GM21390 (cell line): Measurements from ENCODE around the gene CDHR1.
A peak's percentile ranks its signal among the peaks of the same experiment; 100 is the strongest.
"Not testable (repeated sequence)": the region's sequence is repeated elsewhere in the genome, so short reads cannot be mapped to it uniquely, and the experiment has no call there.

Source experiments
- ATAC-seq: cut with Tn5 transposase; IDR thresholded peaks from one replicate; pipeline ENCODE4 v1.9.1; 2021; ENCODE audit not compliant: unreplicated experiment

CDHR1 gene

DNA sequence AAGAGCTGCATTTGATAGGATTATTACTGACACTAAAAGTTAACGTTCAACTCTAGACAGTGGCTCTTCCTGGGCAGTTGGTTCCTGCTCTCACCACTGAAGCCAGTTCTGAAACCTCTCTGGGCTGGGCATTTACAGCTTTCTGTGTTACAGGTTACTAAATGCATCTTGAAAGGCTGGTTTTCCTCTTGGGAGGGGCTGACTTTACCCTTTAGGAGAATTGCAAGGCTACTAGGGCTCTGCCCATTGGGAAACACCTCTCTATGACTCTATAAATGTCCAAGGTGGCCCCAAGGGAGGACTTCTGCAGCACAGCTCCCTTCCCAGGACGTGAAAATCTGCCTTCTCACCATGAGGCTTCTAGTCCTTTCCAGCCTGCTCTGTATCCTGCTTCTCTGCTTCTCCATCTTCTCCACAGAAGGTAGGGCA lies 20.8 kb upstream of the CDHR1 start, which contains the start of gene GPR15LG:
Gene GPR15LG, plus strand, starts transcription at position 301 of the 429 bp plus-strand sequence. Its CDS starts 51 bp downstream, at position 352.
- ATAC-seq = peak; percentile 26

DNA sequence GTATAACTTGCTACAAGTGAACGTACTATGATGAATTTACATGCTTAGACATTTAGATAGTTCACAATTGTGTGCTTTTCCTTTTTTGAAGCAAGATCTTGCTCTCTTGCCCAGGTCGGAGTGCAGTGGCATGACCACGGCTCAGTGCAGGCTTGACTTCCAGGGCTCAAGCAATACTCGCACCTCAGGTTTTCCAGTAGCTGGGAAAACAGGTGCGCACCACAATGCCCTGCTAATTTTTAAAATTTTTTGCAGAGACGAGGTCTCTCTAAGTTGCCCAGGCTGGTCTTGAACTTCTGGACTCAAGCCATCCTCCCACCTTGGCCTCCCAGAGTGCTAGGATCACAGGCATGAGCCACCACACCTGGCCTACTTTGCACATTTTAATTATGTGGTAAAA lies 18.9 kb upstream of the CDHR1 start:
- ATAC-seq = no peak

DNA sequence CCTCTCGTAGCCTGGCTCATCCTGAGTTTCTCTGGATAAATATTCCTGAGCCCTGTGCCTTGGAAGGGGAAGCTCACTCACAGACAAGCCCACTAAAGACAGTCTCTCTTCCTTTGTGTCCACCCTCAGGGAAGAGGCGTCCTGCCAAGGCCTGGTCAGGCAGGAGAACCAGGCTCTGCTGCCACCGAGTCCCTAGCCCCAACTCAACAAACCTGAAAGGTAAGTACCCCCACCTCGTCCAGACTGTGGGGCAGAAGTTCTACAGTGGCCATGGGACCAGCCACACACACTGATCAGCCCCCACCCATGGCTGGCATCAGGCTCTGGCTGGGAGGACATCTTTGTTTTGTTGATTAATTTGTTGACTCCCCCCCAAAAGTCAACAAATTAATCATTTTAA lies 18.0 kb upstream of the CDHR1 start:
- no peak for ATAC-seq

DNA sequence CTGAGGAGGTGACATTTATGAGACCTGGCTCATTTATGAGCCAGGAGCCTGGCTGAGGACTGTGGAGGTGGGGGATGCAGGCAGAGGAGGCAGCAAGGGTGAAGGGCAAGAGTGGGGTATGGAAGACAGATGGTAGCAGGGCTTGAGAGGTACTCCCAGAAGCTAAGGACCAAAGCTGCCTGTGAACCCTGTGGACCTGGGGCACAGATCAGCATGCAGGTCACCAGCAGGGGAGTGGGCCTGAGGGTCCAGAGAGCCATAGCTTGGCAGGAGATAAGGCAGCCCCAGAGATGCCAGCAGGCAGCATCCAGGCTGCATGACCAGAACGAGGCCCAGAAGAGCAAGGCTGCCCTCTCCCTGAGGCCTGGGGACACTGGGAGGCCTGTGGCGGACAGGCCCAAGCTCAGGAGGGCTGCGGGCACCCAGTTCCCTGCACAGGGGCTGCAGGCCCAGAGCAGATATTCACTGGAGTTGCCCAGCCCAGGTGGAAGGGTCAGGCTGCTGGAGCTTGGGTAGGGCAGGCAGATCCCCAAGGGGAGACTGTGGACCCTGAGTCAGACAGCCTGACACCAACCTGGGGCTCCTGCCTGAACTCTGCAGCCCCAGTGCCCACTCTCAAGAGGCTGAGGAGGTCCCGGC lies 17.4 kb upstream of the CDHR1 start:
- no peak for ATAC-seq

DNA sequence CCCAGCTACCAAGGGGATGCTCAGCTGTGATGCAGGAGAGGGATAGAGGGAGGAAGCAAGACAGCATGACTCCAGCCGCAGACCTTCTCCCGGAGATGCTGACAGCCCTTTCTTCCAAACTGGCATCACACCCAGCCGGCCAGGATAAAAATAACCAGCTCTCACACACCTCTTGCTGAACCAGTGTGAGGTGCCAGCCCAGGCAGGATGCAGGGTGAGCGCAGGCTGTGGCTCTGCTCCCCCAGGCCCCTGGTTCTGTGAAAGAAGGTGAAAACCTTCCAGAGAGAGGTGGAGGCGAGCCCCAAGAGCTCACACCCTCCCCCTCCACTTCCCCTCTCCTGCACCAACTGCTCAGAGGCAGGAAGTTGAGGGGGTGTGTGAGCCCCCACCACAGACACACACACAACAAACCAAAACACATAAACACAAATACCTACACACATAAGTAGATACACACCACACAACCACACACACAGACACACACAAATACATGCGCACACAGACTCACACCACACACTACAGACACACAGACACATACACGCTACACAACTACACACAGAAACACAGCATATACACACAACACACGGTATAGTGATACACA lies 16.7 kb upstream of the CDHR1 start:
- peak; percentile 48 for ATAC-seq

DNA sequence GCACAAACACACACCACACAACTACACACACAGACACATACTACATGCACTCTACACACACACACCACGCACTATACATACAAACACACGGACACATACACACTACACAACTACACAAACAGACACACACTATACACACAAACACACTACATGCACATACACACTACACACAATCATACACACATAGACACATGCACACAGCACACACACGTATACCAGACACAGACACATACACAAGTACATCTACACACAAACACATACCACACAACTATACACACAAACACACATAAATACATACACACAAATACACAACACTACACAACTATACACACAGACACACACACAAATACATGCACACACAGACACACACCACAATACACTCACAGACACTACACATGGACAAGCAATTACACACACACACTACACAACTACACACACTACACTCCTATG lies 16.2 kb upstream of the CDHR1 start:
- ATAC-seq = no peak

DNA sequence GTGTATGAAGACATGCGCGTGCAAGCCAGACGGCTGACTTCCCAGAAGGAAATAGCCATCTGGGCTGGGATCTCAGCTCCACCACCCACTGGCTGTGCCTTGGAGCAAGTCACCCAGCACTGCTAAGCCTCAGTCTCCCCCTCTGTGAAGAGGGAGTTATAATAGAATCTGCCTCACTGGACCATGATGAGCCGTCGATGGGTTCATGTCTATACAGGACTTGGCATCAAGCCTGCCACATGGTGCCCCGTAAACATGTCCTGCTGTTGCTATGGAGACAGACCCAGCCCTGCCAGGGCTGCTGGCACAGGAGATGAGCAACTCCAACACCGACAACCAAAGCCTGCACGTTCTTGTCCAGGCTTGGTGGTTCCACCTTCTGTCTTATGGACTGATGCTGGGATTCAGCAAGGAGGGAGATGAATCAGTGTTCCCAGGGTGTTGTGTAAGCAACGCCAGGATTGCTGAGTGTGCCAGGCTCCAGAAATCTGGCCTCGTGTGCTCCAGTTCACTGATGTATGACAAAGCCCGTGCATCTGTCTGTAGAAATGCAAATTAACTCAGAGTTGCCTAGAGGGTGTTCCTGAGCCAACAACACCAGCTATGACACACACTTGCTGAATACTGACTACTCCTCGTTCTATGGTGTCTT lies 15.2 kb upstream of the CDHR1 start:
- ATAC-seq = peak; percentile 93

DNA sequence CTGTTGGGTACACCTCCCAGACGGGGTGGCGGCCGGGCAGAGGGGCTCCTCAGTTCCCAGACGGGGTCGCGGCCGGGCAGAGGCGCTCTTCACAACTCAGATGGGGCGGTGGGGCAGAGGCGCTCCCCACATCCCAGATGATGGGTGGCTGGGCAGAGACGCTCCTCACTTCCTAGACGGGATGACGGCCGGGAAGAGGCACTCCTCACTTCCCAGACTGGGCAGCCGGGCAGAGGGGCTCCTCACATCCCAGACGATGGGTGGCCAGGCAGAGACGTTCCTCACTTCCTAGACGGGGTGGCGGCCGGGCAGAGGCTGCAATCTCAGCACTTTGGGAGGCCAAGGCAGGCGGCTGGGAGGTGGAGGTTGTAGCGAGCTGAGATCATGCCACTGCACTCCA lies 14.0 kb upstream of the CDHR1 start:
- ATAC-seq = not testable (repeated sequence)

DNA sequence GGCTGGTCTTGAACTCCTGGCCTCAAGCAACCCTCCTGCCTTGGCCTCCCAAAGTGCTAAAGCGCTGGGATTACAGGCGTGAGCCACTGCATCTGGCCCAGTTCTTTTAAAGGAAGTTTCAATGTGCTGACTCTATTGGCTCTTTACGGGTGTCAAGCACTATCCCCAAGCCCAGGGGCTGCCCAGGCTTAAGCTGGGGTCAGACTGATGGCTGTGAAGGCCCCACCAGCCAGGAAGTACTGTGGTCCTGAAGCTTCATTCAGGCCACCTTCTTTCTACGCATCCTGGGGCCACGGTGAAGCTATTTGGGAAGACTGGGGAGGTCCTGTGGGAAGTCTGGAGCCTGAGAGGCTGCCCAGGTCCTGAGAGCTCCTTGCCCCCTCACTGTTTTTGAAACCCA lies 12.7 kb upstream of the CDHR1 start:
- no peak for ATAC-seq

DNA sequence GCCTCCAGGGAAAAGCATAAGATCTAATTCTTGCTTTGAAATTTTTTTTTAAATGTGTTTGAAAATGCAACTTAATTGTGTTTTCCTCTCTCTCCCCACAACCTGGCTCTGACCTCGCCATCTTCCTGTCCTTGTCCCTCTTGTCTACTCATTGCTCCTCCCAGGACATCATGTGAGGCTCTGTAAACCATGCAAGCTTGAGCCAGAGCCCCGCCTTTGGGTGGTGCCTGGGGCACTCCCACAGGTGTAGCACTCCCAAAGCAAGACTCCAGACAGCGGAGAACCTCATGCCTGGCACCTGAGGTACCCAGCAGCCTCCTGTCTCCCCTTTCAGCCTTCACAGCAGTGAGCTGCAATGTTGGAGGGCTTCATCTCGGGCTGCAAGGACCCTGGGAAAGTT lies 9.8 kb upstream of the CDHR1 start:
- no peak for ATAC-seq

DNA sequence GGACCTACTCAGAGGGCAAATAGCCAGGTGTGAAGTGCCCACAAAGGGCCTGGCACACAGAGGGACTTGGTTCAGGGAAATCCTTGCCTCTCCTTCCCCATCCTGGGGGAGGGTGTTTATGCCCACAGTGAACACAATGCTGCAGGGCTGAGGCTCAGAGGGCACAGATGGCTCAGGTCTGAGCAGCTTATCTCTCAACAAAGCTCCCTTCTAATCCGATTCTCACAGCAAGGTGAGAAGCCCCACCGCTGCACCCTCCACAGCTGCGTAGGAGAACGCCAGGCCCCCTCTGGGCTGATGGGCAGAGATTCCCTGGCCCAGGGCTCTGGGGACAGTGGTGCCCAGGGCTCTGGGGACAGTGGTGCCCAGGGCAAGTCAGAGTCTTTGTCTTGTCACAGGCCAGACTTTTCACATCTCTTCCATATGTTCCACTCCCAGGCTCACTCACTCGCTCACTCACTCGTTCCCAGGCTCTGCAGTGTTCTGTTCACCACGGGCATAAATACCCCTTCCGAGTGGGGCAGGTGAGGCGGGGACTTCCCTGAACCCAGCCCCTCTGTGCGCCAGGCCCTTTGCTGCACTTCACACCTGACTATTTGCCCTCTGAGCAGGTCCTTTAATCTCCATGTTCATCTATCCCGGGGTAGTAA lies 8.7 kb upstream of the CDHR1 start:
- ATAC-seq = no peak

DNA sequence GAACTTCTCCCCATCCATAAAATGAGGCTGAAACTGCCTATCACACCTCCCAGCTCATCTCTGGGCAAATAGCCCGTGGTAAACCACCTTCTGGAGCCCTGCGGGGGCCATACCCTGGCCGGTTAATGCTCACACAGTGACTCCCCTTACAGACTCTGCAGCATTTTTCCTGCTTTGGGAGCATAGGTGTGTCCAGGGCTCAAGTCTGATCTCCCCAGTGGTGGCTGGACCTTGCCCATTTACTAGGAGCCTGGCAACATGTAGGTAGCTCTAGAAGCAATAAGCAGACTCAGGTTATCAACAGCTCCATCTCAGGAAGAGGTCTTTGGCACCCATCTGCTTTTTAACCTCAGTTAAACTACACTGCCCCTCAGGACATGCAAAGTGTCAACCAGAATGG lies 5.5 kb upstream of the CDHR1 start:
- no peak for ATAC-seq

DNA sequence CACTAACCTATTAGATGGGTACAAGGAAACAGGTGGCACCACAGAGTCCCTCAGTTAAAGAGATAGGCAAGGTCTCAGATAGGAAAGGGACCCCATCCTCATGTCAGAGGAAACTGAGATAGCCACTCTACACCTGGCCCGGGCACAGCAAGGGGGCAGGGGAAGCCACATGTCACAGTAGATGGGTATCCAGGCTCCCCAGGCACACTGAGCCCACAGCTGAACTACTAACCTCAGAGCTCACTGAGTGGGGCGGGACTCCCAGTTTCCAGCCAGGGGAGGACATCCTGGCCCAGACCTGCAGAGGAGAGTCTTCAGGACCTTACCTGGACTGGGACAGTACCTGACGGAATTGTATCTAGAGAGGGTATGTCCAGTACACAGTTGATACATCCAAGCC lies 3.7 kb upstream of the CDHR1 start:
- no peak for ATAC-seq

DNA sequence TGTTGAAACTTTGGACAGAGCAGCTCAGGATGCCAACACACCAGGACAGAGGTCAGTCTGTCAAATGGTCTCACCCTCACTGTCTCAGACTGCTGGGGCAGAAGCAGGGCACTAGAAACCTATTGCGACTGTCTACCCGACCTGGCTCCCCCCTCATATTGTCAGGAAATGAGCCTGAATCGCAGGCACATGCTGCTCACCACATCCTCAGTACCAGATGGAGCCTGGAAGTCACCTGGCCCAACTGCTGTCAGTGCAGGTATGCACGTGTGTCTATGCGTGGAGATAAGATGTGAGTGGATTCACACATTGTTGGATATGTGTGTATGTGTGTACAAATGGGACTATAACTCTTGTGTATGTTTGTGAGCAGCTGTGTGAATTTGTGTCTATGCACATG lies 3.2 kb upstream of the CDHR1 start:
- ATAC-seq = no peak

DNA sequence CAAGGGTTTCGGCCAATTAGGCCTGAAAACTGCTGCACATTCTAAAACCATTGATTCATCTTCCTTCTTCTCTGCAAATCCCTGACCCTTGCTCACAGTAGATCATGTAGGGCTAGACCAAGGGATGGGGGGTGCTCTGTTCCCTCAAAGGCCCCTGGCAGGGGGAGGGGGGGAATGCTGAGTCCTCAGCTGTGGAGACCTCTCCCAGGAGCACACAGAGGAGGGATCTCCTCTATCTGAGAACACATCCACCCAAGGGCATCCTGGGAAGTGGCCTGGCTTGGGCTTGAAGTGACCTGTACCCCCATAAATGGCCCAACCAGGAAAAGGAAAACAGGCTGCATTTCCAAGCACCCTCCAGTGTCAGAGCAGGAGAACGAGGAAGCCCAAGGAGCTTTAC lies 1.0 kb upstream of the CDHR1 start:
- ATAC-seq = no peak

DNA sequence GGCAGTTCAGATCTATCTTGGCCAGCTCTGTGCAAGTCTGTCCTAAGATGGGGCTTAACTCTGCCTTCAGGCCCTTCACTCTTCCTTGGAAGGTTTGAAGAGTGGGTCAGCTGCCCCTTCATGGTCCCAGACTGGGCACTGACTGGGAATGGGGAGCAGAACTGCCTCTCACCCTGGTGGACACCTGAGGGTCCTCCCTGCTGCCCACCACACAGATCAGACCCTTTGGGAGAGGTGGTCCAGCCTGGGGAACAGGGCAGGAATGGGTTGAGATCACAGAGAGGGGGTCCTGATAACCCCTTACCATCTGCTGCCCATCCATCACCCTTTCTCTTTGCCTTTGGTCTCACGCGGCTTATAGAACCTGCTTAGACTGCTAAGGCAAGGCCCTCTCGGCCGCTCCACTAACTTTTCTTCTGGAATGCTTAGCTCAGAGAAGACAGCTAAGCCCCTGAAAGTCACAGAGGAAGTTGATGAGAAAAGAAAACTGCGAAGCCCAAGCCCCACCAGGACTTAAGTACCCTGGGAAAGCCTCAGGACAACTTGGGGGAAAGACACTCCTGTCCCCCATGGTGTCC lies 402 bp upstream of the CDHR1 start:
- no peak for ATAC-seq

DNA sequence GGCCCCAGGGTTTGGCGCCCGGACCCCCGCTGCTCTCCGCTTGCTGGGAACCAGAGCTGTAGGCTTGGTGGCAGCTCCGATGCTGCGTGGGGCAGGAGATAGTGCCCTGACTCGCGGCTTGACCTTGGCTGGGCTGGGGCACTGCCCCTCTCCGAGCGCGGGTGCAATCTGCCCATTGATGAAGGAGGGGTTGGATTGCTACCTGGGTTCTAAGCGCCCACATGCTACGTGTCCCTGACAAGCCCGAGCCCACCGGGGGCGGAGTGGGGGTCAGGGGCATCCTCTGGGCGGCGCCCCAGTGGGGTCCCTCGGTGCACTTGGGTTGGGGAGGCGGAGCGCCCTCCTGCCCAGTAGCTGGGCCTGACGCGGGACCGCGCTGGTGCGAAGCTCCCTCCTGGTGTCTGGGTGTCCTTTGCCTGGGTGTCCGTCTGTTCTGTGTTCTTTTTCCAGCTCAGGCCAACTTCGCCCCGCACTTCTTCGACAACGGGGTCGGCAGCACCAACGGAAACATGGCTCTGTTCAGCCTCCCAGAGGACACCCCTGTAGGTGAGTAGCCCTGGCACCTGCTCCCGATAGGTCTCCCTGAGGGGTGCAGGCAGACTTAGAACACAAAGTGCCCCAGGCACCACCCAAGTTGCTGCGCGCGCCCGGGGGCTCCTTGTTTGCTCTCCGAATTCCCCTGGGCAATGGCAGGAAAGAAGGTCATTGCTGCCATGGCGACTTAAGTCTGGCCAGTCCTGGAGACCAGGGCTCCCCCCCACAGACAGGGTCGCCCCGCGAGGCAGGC lies 900 bp downstream of the CDHR1 start:
- ATAC-seq = no peak

DNA sequence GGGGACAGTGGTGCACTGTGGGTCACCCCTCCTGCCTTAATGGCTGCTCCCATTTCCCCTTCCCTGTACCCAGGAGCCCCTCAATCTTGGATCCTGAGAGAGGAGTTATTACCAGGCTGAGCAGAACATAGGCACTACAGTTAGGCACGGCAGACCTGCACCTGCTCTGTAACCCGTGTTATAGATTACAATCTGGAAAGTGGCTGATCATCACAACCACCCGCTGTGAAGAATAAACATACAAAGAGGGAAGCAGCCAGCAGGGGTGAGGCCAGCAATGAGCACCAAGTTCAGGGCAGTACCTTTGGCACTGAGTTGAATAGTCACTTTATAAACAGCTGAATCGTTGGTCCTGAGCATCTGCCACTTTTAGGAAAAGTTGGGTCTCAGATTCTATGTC lies 1.7 kb downstream of the CDHR1 start:
- ATAC-seq = no peak

DNA sequence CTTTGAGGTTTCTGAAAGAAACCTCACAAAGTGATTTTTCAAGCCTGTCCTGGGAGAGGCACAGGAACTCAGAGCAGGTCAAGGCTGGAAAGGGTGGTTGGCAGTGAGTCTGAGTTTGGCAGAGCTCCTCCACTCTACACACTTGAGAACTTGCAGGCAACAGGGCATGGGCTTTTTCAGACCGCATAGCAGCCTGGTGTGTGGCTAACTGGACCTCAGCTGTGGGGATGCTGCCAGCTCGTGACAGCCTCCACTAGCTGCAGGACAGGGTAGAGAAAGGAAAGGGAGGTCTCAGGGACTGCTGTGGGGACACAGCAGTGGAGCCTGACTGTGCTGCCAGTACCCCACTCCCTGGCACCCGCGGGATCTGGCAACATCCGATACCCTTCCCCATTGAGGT lies 2.6 kb downstream of the CDHR1 start:
- no peak for ATAC-seq

DNA sequence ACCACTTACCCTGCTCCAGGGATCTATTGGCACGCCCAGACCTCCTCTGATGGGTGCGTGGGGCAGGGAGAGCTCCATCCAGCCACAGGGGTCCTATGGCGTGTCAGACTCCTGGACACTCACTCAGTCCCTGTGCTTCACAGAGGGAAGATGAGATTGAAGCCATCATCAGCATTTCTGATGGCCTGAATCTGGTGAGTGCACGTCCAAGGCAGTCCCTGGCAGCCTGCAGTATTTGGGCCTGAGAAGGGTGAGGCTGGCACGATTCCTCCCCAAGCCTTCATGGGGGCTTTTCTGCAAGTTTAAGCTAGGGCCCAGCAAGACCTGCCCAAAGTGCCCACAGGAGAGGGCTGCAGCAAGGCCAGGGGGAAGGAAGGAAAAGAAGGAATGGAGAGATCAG lies 3.3 kb downstream of the CDHR1 start:
- ATAC-seq = no peak
